HG03103 (cell line): ENCODE measurements around the gene LAMB3.

Experiments used
- ATAC-seq: cut with Tn5 transposase; IDR thresholded peaks from one replicate; pipeline ENCODE4 v1.9.1; 2021; ENCODE audit warnings: low read depth; ENCODE audit not compliant: unreplicated experiment

LAMB3 gene

DNA sequence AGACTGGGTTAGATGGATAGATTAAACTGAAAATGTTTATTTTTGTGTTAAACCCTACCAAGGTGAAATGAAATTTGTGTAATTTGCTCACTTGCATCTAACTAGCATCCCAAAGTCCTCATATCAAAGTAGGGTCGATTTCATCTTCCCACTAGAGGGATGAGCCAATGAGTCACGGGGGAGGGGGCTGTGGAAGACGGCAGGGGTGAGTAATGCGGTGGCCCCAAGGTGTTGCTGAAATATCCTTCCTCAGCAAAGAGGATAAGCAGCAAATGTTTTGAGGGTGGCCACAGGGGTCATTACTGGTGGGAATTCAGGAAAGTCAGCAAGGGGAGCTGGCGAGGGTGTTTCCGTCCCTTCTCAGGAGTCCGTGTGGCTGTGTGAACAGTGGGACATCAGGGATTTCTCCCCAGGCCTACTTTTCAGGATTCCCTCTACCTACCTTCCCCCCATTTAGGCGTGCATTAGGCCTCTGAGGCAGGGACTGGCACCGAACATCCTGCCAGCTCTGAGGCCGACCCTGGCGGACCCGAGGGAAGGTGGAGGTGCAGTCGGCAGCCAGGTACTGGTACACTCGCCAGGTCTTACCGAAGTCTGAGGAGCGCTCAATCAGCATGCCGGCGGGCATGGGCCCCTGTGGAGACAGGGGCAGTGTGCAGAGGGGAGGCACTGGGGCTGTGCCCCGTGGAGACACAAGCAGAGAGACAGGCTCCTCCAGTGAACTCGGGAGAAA, 18.1 kb downstream of the LAMB3 start:
- no peak for ATAC-seq

DNA sequence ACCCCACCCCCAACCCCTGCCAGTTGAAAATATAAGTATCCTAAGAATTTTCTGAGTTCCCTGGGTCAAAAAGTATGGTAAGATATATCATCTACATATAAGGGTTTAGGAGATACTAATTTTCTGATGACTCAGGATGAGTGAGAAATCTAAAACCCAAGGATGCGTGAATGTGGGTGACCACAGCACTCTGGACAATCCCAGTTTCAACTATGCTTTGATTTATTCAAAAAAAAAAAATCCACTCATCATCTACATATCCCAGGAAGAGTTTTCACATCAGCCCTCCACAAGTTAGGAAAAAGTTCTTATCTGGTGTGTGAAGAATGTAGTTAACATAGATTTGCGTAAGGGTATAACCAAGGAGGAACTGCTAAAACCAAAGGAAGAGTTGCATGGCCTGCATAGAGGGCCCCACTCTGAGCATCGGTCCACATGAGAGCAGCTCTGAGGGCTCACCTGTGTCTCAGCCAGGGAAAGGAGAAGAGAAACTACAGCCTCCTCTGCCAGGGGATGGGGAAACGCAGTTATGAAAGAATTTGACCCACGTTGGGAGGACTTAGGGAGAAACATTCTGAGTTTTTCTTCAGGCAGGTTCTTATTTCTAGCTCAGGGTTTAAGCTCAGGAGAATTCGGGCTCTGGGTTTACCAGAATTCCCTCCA, 18.8 kb downstream of the LAMB3 start:
- ATAC-seq = no peak

DNA sequence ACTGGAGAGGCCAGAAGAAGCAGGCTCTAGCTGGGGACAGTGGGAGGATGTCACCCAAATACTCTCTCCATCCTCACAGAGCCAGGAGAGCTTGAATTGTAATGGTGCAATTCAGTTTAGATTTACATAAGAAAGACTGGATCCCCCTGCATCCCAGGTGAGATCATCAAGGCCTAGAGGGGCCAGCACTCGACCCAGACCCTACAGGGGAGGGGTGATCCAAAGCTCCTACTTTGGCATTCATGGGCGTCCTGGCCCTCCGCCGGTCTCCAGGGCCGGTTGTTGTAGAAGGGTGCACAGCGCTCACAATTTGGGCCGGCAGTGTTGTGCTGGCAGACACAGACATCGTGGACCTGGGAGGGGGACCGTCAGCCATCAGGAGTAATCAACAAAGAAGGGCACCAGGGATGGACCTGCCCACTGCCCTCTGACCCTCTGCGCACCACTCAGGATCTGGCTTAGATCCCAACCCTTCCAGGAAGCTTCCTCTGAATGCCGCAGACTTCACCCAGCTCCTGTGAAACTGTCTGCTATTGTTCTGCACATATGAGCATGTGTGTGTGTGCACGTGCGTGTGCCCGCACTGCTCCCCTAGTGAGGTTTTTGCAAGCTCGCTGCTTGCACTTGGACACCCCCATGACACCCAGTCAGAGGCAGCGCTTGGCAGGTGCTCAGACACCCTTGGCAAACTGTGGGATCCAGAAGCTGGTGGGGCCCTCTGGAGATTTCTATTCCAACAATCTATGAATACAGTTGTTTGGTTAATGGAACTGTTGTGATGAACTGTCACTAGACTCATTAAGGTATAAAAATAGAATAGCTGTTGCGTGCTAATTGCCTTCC, 21.6 kb downstream of the LAMB3 start:
- ATAC-seq = no peak

DNA sequence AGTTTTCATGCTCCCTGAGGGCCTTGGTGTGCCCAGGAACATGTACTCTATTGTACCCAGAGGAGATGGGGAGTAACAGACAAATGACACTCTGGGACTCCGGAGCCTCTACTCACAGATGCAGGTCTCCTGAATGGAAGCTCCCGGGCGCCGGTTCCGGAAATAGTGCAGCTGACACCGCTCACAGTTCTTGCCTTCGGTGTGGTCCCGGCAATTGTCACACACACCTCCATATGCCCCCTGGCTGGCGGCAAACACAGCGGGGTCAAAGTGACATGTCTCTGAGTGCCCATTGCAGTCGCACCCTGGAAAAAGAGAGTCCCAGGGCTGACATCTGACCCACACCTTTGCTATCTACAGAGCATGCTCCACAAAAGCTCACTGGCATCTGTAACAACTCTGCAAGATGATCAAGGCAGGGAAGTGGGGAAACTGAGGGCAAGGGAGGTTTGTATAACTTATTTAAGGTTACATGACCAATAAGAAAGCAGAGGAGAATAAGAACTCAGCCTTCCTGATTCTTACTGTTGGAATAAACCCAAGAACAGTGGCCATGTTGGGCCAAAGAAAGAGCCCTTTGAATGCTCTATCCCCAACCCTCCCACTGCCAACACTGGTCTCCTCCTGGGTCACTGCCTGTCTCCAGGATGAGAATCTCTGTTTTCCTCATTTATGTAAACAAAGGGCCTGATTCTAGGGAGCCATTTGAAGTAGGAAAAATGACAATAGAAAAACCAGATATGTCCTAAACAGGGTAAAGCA, 22.4 kb downstream of the LAMB3 start:
- ATAC-seq = no peak

DNA sequence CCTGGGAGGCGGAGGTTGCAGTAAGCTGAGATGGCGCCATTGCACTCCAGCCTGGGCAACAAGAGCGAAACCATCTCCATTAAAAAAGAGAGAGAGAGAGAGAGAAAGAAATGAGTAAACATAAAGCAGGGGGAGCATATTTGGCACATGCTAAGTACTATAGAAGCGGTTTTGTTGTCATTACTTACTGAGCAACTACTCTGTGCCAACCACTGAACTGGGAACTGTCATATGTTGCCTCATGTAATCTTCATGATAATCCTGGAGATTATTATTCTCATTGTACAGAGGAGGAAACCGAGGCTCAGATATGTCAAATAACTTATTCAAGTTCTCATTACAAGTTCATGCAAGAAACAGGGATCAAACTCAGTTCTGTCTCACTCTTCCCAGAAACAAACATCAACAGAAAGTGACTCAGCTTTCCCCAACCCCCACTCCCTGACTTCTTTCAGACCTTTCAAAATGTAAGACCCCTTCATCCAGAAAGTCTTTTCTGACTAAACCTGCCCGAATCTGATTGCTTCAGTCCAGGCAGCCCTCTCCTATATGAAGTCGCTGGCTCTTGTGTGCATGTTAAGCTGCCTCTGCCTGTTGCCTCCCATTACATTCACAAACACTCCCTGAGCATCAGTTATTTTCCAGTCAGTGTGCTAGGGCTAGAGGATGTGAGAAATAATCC, 23.5 kb downstream of the LAMB3 start:
- ATAC-seq = no peak

DNA sequence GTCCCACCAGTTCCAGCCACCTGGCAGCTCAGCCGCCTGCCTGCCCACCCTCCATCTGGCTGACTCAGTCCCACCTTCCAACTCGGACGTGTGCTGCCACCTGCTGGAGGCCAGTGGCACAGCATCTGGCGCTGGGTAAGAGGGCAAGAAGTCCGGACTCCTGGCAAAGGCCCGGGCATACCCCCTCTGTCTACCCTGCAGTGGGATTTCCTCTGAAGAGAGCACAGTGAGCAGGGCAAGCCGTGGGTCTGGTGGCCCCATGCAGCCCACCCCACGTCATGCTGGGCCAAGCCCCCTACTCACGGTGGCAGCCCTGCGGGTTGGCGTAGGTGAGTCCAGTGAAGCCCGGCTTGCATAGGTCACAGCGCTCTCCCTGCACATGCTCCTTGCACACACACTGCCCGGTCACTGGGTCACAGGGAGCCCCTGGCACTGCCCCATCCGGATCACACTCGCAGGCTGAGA, 24.5 kb downstream of the LAMB3 start:
- peak; percentile 75 for ATAC-seq

DNA sequence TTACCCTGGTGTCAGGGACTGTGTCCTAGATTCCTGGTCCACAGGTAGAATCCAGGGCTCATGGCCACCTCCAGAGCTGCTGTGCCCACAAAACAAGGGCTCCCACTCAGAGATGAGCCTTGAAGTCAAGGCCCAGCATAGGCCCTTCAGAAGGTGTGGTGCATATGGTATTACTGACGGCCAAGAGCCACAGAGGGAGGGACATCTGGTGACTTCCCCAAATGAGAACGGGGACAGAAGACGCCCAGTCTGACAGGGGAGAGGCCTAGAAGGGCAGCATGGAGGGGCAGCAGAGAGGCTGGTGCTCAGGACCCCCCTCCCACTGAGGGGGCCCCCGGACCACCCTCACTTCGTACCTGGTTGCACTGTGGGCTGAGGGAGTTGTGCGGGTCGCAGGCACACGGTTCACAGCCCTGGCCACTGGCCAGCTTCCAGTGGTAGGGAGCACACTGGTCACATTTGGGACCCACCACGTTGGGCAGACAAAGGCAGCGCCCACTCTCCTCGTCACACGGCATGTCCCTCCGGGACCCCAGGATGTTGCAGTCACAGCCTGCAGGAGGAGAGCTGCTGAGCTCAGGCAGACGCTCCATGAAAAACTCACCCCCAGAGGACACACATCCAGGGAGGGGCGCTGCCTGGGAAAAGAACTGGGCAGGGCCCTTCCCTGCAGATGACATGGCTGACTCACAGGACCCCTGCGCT, 25.0 kb downstream of the LAMB3 start:
- no peak for ATAC-seq

DNA sequence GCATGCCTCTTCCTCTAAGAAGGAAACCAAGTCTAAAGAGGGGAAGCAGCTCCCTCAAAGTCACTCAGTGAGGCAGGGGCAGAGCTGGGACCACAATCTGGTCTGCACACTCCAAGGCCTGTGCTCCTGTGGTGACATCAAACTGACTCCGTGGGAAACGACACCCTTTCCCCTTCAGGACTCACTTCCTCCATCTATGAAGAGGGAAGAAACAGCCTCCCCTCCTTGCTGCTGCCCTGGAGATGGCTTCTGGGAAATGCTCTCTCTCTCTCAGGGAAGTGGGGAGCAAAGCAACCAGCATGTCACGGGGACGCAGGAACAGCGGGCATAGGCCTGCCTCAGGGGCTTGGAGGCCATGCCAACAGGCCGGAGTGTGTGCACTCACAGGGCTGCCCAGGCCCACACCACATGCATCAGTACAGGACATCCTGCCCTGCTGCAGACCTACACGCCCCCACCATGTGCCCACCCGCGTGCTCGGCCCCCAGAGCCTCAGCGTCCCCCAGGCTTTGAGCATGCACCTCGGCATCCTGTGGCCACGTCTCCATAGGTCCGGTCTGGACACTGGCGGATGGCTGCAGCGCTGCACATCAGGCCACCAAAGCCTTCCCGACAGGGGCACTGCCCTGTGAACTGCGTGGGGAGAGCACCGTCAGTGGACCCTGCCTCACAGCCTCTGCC, 25.7 kb downstream of the LAMB3 start:
- no peak for ATAC-seq

DNA sequence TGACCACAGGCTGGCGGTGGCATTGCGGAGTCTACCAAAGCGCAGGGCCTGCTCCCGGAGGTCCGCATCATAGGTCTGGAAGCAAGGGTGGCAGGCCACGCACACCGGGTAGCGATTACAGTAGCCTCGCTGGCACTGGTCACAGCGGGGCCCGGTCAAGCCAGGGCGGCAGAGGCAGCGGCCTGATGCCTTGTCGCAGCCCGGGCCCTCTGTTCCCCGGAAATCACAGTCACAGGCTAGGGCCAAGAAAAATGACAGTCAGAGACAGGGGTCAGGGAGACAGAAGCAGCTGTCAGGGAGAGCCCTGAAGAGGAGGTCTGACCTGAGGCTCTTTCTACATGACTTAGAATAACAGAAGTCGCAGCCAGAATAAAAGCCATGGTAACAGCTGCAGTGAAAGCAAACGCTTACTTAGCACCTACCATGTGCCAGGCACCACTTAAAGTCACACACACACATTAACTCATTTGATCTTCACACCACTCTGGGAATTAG, 26.4 kb downstream of the LAMB3 start:
- no peak for ATAC-seq

DNA sequence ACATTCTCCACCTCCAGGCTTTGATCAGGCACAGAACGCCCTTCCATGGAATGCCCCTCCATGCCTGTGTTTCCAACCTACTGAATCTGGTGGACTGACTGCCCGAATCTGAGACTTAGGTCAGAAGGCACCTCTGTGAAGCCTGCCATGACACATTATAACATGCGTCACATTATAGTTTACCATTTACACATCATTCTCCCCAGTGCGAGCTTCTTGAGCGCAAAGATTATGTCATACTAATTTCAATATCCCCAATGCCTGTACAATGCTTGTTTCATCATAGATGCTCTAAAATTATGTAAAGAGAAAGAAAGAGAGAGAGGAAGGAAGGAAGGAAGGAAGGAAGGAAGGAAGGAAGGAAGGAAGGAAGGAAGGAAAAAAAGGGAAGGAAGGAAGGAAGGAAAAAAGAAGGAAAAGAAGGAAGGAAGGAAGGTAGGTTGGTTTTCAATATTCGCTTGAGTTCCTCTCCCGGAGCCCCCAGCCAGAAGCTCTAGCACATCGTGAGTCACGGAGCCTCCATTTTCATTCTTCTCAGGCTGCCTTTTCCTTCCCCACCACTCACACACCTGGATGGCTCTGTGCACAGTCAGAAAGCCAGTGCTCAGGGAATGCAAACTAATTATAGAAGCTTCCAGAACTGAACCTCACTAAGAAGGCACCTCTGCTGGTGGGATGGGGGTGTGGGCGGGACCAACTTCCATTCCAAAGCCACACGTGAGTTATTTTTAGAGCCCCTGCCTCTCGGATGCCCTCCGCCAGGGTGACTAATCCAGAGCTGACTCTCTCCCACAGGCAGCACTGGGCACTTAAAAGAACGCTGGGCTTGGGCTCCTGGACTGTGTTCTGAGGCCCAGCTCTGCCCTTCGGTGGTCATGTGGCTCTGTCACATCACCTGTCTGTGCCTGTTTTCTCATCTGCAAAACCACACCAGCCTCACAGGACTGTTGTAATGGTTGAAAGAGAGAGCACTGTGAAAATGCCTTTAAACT, 27.4 kb downstream of the LAMB3 start:
- no peak for ATAC-seq

DNA sequence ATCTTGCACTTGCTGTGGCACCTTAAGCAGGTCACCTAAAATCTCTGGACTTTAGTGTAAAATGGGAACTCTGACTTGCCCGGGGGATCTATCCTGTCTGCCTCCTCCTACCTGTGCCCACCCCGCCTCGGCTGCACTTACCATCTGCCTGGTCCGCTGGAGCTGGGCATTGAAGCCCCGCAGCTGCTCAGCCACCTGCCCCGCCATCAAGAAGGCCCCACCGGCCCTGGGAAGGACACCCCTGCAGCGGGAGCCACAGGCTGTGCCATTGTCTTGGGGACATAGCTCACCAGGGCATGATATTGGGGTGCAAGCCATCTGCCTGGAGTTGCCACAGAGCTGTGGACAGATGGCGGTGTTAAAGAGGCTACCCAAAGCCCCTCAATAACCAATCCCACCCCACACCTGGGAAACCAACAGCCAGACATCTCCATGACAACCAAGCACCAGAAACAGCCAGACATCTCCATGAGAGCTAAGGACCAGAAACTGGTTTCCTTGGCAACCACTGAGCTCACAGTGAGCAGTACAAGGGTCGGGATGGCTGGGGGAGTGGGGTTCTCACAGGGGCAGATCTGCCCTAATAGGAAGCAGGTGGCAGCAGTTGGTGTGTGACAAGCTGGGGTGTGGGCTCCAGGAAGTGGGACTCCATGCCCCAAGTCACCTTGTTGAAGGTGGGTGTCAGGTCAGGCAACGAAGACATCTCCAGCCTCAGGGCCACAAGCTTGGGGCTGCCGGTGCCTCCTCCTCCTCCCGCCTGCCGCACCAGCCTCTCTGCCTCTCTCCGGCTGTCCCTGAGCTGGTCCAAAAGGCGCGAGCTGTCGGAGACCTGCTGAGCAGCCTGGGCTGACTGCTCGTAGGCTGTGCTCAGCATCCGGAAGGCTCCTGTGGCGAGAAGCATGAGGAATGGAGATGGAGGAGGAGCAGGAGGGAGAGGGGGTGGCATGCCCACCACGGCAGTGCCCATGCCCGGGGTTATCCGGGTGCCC, 29.1 kb downstream of the LAMB3 start:
- no peak for ATAC-seq

DNA sequence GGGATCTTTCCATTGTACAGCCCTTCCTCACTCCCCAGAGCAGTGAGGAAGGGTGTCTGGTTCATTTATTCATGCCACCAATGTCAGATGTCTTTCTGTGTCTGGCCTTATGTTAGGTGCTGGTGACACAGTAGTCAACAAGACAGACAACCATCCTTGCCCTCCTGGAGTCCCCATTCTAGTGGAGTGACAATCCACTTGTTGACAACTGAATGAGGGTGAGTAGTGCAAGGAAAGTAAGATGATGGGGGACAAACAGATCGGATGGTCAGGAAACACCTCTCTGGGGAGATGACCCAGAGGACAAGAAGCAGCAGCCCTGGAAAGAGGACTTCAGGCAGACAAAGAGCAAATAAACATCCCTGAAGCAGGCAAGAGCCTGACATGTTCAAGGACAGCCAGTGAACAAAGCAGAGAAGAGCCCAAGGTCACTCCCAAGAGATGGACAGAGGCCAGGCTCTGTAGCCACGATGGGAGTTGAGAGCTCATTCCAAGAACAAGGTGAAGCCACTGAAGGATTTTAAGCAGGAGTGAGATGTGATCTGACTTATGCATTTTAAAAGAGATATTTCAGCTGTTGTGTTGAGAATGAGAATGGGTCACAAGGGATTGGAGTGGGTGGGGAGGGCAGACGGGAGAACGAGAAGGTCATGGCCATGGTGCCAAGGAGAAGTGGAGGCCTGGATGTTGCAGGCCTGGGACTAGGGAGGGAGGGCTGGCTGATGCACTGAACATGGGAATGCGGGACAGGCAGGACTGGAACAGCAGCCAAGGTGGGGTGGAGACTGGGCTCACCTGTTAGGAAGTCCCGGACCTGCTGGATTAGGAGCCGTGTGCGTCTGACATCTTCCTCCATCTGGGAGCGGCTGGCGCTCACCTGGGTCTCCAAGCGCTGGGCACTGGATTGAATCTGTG, 30.2 kb downstream of the LAMB3 start:
- ATAC-seq = no peak

DNA sequence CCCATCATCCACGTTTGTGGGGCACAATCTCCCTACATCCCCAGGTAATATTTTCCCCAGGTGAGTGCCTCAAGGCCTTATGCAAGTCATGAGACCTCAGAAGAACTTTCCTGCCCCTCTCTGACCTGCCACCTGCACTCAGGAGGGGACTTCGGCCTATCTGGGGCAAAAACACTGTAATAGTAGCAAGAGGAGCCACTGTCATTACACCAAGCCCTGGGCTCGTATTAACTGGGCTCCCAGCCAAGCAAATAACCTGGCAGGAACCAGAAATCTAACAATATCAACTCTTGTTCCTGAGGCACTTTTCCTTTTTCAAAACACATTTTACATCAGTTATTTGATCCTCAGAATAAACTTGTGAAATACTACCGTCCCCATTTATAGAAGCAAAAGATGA, 30.9 kb downstream of the LAMB3 start:
- ATAC-seq = no peak

DNA sequence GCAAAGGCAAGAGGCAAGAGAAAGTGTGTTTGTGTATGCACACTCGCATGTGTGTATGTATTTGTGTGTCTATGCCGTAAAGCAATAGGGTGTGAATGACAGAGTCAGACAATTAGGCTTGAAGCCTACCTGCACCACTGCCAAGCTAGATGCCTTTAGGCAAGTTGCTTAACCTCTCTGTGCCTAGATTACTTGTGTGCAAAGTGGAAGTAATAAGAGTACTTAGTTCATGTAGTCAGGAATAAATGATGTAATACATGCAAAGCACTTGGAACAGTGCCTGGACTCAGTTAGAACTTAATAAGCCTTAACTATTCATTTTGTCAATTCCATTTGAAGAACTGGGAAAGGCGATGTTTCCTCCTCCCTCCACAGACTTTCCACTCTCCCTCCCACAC, 31.7 kb downstream of the LAMB3 start:
- no peak for ATAC-seq

DNA sequence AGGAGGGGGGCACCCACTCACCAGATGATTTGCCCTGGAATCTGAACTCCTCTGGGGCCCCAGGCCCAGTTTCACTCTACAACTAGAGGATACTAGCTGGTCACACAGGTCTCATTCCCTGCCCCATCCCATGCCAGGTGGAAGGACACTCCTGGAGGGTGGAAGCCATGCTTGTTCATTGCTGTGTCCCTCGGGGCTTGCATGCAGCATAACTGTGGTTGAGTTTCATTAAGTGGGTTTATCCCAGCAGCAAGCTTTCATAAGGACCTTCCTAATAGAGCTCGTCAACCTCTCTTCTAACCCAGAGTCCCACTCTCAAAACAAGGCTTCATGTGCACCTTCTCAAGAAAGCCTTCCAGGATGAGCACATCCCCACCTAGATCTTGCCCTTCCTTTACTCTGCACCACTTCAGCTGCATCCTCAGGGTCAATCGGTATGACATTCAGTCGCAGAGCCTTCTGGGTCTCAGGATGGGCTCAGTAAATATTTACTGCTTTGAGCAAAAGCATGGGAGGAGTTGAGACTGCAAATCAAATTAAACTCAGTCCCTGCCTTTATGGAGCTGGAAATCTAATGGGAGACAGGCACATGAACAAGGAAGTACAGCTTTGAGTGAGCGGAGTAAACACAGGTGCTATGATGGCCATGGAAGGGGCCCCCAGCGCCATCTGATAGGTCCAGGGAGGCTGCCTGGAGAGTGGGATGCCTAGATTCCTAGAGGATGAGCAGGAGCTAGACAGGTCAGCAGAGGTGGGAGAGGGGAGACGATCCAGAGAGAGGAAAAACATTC, 32.3 kb downstream of the LAMB3 start:
- no peak for ATAC-seq
